HCT116 (cell line): Measurements from ENCODE around the gene SOX6. TPM values are rescaled to one million over a fixed set of nuclear protein-coding genes. Genes with fewer than 3 reads are reported as not detected.

Source experiments
- ATAC-seq: fragments of 200-7000 bp; cut with Tn5 transposase; 2 replicates; pipeline ENCODE4 v1.9.1; 2020; ENCODE audit warnings: mild to moderate bottlenecking, moderate library complexity
- BruUV-seq: library from RNA; stranded (reverse); fragments of 400-500 nt; replicated peaks from 2 replicates; lab custom pipeline; 2021; lab: Mats Ljungman, UMichigan
- CTCF ChIA-PET: fragments of 300-600 bp; sonication (Branson Sonifier 250); formaldehyde crosslinking; loops from one replicate; lab custom pipeline; 2021; ENCODE audit warnings: antibody characterized with exemption; lab: Charles Lee
- POLR2A ChIA-PET: fragments of 300-600, 350-600 bp; sonication (Branson Sonifier 250); formaldehyde crosslinking; loops from one replicate; lab custom pipeline; 2021; ENCODE audit warnings: antibody characterized with exemption; lab: Charles Lee
- RAD21 ChIA-PET, 2 experiments: fragments of 300-600 bp; sonication (Branson Sonifier 250); formaldehyde crosslinking; loops; one replicate each; lab custom pipeline; 2023; ENCODE audit warnings: low total read pairs in 2 of 2; ENCODE audit not compliant: uncharacterized antibody in 2 of 2, unreplicated experiment in 2 of 2, low non-redundant PET in 1 of 2; lab: Charles Lee
- DNase-seq: peaks from one replicate; pipeline ENCODE4 v3.0.0-alpha.2; 2010; ENCODE audit warnings: low read depth, low spot score
- H2AFZ ChIP-seq: fragments of 200-600 bp; shearing (Covaris generic), sonication (generic); 2 replicates; pipeline ENCODE4 v1.6.1; 2017; ENCODE audit warnings: low read depth, mixed run types, mixed read lengths, antibody characterized with exemption, low read length; ENCODE audit not compliant: poor library complexity, severe bottlenecking
- H3K27ac ChIP-seq: 2 replicates; pipeline ENCODE4 v1.5.1; 2012; ENCODE audit warnings: low read depth, low read length
- H3K27me3 ChIP-seq: fragments of 200-600 bp; sonication (generic); 2 replicates; pipeline ENCODE4 v1.6.1; 2016; ENCODE audit warnings: mixed run types, low read length, mixed read lengths; ENCODE audit not compliant: insufficient read depth
- H3K36me3 ChIP-seq, 2 experiments: fragments of 200-500 bp in 1 of 2; fragments of 200-600 bp in 1 of 2; sonication (Bioruptor generic) in 1 of 2; sonication (generic) in 1 of 2; 2 replicates each; pipeline versions ENCODE4 v1.5.1 to v1.6.1; 2014 to 2016; ENCODE audit warnings: low read length in 2 of 2, inconsistent platforms in 1 of 2, mixed read lengths in 1 of 2, mixed run types in 1 of 2; ENCODE audit not compliant: insufficient read depth in 2 of 2, control insufficient read depth in 1 of 2
- H3K4me1 ChIP-seq, 2 experiments: fragments of 200-600 bp in 1 of 2; sonication (generic) in 1 of 2; 2 replicates each; pipeline versions ENCODE4 v1.5.1 to v1.6.1; 2012 to 2017; ENCODE audit warnings: low read length in 2 of 2, inconsistent platforms in 1 of 2, mild to moderate bottlenecking in 1 of 2, mixed read lengths in 1 of 2, mixed run types in 1 of 2, moderate library complexity in 1 of 2; ENCODE audit not compliant: insufficient read depth in 2 of 2, control insufficient read depth in 1 of 2
- H3K4me2 ChIP-seq: fragments of 200-600 bp; sonication (generic); 2 replicates; pipeline ENCODE4 v1.6.1; 2017; ENCODE audit warnings: mixed run types, low read length, mixed read lengths
- H3K4me3 ChIP-seq, 2 experiments: fragments of 200-600 bp in 1 of 2; sonication (generic) in 1 of 2; replicated peaks in 1 of 2; 2 replicates each; pipeline ENCODE4 v1.5.1; 2011 to 2016; ENCODE audit warnings: low read length in 2 of 2, control low read depth in 1 of 2, low read depth in 1 of 2, mild to moderate bottlenecking in 1 of 2, mixed read lengths in 1 of 2, mixed run types in 1 of 2
- H3K79me2 ChIP-seq: fragments of 200-600 bp; sonication (generic); 2 replicates; pipeline ENCODE4 v1.6.1; 2017; ENCODE audit warnings: mild to moderate bottlenecking, mixed run types, low read length, moderate library complexity, mixed read lengths; ENCODE audit not compliant: insufficient read depth
- H3K9ac ChIP-seq: fragments of 200-600 bp; sonication (generic); 2 replicates; pipeline ENCODE4 v1.6.1; 2016; ENCODE audit warnings: low read length, mixed read lengths
- H3K9me2 ChIP-seq: fragments of 200-600 bp; sonication (generic), shearing (Covaris generic); 2 replicates; pipeline ENCODE4 v1.6.1; 2017; ENCODE audit warnings: mixed run types, mild to moderate bottlenecking, moderate library complexity; ENCODE audit not compliant: insufficient read depth
- H3K9me3 ChIP-seq, 2 experiments: fragments of 200-500 bp in 1 of 2; fragments of 200-600 bp in 1 of 2; sonication (Bioruptor generic) in 1 of 2; sonication (generic) in 1 of 2; 2 replicates each; pipeline ENCODE4 v1.6.1; 2014 to 2017; ENCODE audit warnings: low read length in 2 of 2, mixed read lengths in 2 of 2, inconsistent platforms in 1 of 2, low read depth in 1 of 2, mild to moderate bottlenecking in 1 of 2, mixed run types in 1 of 2, moderate library complexity in 1 of 2; ENCODE audit not compliant: control insufficient read depth in 1 of 2, insufficient read depth in 1 of 2
- H4K20me1 ChIP-seq: fragments of 200-600 bp; sonication (generic), shearing (Covaris generic); 2 replicates; pipeline ENCODE4 v1.6.1; 2017; ENCODE audit warnings: mixed run types, mild to moderate bottlenecking, moderate library complexity; ENCODE audit not compliant: insufficient read depth
- REST ChIP-seq: IDR thresholded peaks from 2 replicates; pipeline ENCODE4 v1.6.1; 2012; ENCODE audit warnings: low read depth
- YY1 ChIP-seq: IDR thresholded peaks from 2 replicates; pipeline ENCODE4 v1.6.1; 2011; ENCODE audit warnings: low read length, low read depth, moderate library complexity, mild to moderate bottlenecking; ENCODE audit not compliant: insufficient replicate concordance; ENCODE audit errors: extremely low read depth
- ZNF274 ChIP-seq: fragments of 200-500 bp; sonication (Bioruptor generic); IDR thresholded peaks from 2 replicates; pipeline ENCODE4 v1.6.1; 2014; ENCODE audit warnings: mild to moderate bottlenecking, low read depth, low read length, inconsistent platforms
- intact Hi-C: fragments of 100-400 bp; cut with micrococcal nuclease; formaldehyde crosslinking; loops from 2 replicates; pipeline ENCODE4 v1.10.0; 2022
- total RNA-seq: library from RNA; stranded (reverse); gene quantifications from one replicate; pipeline ENCODE4 v1.2.1, GENCODE V29; 2021; ENCODE audit not compliant: unreplicated experiment

The SOX6 gene
- total RNA-seq, 1 experiment from 2014 or later: 0.81 TPM

- Histone ChIP-seq H3K9ac (no peak overlapping the region), H3K4me3 (no peak overlapping the region), H3K9me3 (no peaks in the 10 kb centered on the region), H3K27me3 (peaks cover 17% of the 10 kb centered on the region), H3K27ac (no peak overlapping the region), H4K20me1 (no peaks in the 10 kb centered on the region; the same call in 1 of the 2 replicates), H2AFZ (no peak overlapping the region), H3K4me2 (no peak overlapping the region), H3K36me3 (no peaks in the 10 kb centered on the region), H3K4me1 (no peaks in the 10 kb centered on the region), H3K9me2 (no peaks in the 10 kb centered on the region), H3K79me2 (no peaks in the 10 kb centered on the region)
- no TSS peak for BruUV-seq
- ATAC-seq (no peak), DNase-seq (no peak)
- RAD21 ChIA-PET: no interaction called here
- TF ChIP-seq ZNF274: no peak
- CTCF ChIA-PET: no interaction called here
- POLR2A ChIA-PET: no interaction called here
- intact Hi-C loops: no loop called here
These were observed 47.1 kb upstream of the SOX6 start for GRCh38 chr11:16403448-16403803.

GRCh38 chr11:16402654-16403447, 46.5 kb upstream of the SOX6 start:
- H2AFZ ChIP-seq: no peak overlapping the region
- no peaks in the 10 kb centered on the region for H3K9me2 ChIP-seq
- no peak for ATAC-seq
- intact Hi-C loops: no loop called here
- ChIA-PET RAD21 (no interaction called here), POLR2A (no interaction called here), CTCF (no interaction called here)
- no peak overlapping the region for H3K27ac ChIP-seq
- no peak for TF ChIP-seq YY1
- no peak for TF ChIP-seq REST
- no TSS peak for BruUV-seq
- no peaks in the 10 kb centered on the region for H3K36me3 ChIP-seq
- H4K20me1 ChIP-seq: no peaks in the 10 kb centered on the region; the same call in 1 of the 2 replicates
- H3K4me2 ChIP-seq: no peak overlapping the region
- no peaks in the 10 kb centered on the region for H3K79me2 ChIP-seq
- H3K9me3 ChIP-seq: no peaks in the 10 kb centered on the region
- H3K27me3 ChIP-seq: peaks cover 17% of the 10 kb centered on the region
- no peak overlapping the region for H3K4me3 ChIP-seq
- no peak overlapping the region for H3K9ac ChIP-seq
- no peaks in the 10 kb centered on the region for H3K4me1 ChIP-seq
- no peak for DNase-seq
